NT2/D1 (cell line): ENCODE measurements around the gene ZFYVE19.

ENCODE experiments used
- DNase-seq: peaks from one replicate; pipeline ENCODE4 v3.0.0-alpha.2; 2011; ENCODE audit warnings: low read depth, low spot score
- H3K27me3 ChIP-seq: 2 replicates; pipeline ENCODE4 v1.6.0; 2011; ENCODE audit warnings: mild to moderate bottlenecking; ENCODE audit not compliant: insufficient read length, insufficient read depth
- H3K36me3 ChIP-seq: 2 replicates; pipeline ENCODE4 v1.6.1; 2011; ENCODE audit warnings: mild to moderate bottlenecking, low read length, mixed read lengths; ENCODE audit not compliant: insufficient read depth, insufficient read length
- H3K4me1 ChIP-seq: 2 replicates; pipeline ENCODE4 v1.5.1; 2011; ENCODE audit not compliant: insufficient read depth, insufficient read length
- H3K4me3 ChIP-seq: 2 replicates; pipeline ENCODE4 v1.5.1; 2011; ENCODE audit warnings: low read depth; ENCODE audit not compliant: insufficient read length
- H3K9ac ChIP-seq: 2 replicates; pipeline ENCODE4 v1.6.0; 2011; ENCODE audit warnings: low read depth; ENCODE audit not compliant: insufficient read length
- H3K9me3 ChIP-seq: 2 replicates; pipeline ENCODE4 v1.5.1; 2011; ENCODE audit warnings: mild to moderate bottlenecking, low read length; ENCODE audit not compliant: insufficient read depth
- SUZ12 ChIP-seq: IDR thresholded peaks from 2 replicates; pipeline ENCODE4 v1.6.1; 2011; ENCODE audit not compliant: insufficient read length, insufficient read depth; ENCODE audit errors: extremely low read depth
- YY1 ChIP-seq: IDR thresholded peaks from 2 replicates; pipeline ENCODE4 v1.6.1; 2011; ENCODE audit not compliant: insufficient read length, insufficient read depth
- ZNF274 ChIP-seq: IDR thresholded peaks from 2 replicates; pipeline ENCODE4 v1.6.1; 2011; ENCODE audit warnings: mild to moderate bottlenecking, low read depth, low read length

The ZFYVE19 gene

DNA sequence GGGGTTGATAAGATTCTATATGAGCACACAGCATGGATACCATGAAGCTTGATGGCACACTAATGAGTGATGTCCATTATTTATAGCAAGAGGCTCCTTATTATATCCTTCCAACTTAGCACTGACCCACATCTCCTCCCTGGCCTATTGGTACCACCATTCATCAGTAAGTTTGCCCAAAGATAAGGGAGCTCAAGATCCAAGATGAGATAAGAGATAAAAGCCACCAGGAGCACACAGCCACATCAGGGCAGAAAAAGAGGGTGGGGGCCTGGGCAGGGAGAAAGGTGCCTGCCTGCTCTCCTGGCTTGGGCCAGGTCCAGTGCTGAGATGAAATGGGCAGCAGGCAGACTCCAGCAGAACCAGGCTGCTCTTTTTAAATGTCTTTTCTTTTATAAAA lies 26.0 kb downstream of the ZFYVE19 start:
- H3K9me3 ChIP-seq: no peaks in the 10 kb centered on the region

DNA sequence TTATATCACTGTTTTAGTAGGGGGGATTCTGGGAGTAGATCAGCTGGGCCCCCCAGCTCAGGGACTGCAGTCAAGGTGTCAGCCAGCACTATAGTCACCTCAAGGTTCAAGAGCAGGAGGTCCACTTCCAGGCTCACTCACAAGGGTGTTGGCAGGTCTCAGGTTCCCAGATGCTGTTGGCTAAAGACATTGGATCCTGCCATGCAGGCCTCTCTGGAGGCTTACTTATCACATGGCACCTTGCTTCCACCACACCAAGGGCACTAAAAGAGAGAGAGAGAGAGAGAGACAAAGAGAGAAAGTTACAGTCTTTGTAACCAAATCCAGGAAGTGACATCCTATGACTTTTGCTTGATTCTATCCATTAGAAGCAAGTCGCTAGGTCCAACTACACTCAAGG lies 29.1 kb downstream of the ZFYVE19 start:
- Histone ChIP-seq H3K9me3 (no peaks in the 10 kb centered on the region), H3K4me3 (no peak overlapping the region), H3K9ac (no peak overlapping the region), H3K36me3 (no peaks in the 10 kb centered on the region), H3K4me1 (no peaks in the 10 kb centered on the region), H3K27me3 (no peaks in the 10 kb centered on the region)
- DNase-seq: no peak
- TF ChIP-seq ZNF274 (no peak), SUZ12 (no peak), YY1 (no peak)

More for the DNA sequence above, 26.0 kb downstream of the ZFYVE19 start:
- Histone ChIP-seq H3K36me3 (no peaks in the 10 kb centered on the region), H3K4me3 (no peak overlapping the region), H3K9ac (no peak overlapping the region), H3K27me3 (no peaks in the 10 kb centered on the region), H3K4me1 (no peaks in the 10 kb centered on the region)
- no peak for DNase-seq
- TF ChIP-seq ZNF274 (no peak), YY1 (no peak), SUZ12 (no peak)

DNA sequence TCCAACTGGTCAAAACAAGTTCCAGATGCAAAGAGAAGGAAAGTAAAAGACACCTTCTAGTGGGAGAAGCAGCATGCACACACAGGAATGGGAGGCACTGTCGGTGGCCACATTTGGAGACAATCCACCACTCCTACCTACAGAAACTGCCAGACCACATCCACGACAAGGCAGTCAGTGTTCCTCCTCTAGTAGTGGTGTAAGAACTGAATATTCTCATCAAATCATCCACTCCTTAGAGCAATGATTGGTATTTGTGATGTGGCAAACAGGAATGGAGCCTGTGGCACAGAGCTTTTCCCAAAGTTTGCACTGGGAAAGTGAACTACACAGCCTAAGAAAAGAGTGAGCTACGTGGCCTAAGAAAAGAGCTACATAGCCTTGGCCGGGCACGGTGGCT lies 31.9 kb downstream of the ZFYVE19 start:
- DNase-seq: no peak
- H3K9ac ChIP-seq: no peak overlapping the region
- no peaks in the 10 kb centered on the region for H3K36me3 ChIP-seq
- peaks cover 4% of the 10 kb centered on the region for H3K4me1 ChIP-seq
- no peak overlapping the region for H3K4me3 ChIP-seq
- TF ChIP-seq SUZ12 (no peak), YY1 (no peak), ZNF274 (no peak)
- peaks cover 22% of the 10 kb centered on the region for H3K27me3 ChIP-seq
- no peaks in the 10 kb centered on the region for H3K9me3 ChIP-seq

DNA sequence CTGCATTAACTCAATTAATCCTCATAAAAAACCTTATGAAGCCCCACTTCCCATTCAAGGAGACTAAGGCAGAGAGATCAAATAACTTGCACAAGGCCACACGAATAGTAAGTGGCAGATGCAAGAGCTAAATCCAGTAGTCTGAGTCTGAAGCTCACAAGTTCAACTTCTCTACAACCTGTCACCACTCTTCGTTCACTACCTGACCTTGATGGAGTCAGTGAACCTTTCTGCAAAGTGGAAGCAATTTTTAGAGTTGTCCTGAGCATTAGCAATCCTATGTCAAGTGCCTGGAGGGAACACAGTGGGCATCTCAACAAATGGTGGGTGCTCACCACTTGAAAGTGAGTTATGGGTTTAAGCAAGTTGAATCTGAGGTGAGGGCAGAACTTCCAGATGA lies 34.9 kb downstream of the ZFYVE19 start:
- Histone ChIP-seq H3K4me3 (no peak overlapping the region), H3K9me3 (no peaks in the 10 kb centered on the region), H3K27me3 (peaks cover 32% of the 10 kb centered on the region), H3K9ac (no peak overlapping the region), H3K36me3 (no peaks in the 10 kb centered on the region), H3K4me1 (peaks cover 8% of the 10 kb centered on the region)
- no peak for TF ChIP-seq ZNF274
- no peak for TF ChIP-seq YY1
- no peak for TF ChIP-seq SUZ12
- no peak for DNase-seq

DNA sequence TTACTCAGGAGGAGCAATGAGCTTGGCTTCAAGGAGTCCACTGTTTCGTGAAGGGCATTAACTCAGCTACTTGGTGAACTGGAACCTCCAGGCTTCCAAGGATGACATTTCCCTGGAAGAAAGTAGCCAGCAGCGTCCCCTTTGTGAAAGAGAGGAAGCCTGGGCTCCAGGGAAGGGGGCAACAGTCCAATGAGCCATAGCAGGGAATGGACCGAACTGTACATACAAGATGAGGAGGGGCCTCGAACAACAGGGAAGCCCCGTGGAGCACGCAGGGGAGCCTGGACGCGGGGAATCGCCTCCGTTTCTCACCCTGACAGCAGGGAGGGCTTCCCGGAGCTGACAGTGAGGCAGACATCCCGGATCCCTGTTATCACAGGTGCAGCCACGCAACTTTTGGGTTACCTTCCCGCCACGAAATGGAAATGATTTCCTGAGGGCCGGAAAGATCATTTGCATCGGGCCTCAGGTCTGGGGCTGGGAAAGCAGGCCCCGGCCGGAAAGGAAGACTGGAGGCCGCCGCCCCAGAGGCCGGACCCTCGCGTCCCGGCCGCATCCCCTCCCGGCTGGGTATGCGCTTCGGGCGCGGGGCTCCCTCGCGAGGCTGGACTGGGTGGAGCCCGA lies 36.5 kb downstream of the ZFYVE19 start:
- peak overlapping the region; percentile 80 for H3K9ac ChIP-seq
- H3K36me3 ChIP-seq: no peaks in the 10 kb centered on the region

DNA sequence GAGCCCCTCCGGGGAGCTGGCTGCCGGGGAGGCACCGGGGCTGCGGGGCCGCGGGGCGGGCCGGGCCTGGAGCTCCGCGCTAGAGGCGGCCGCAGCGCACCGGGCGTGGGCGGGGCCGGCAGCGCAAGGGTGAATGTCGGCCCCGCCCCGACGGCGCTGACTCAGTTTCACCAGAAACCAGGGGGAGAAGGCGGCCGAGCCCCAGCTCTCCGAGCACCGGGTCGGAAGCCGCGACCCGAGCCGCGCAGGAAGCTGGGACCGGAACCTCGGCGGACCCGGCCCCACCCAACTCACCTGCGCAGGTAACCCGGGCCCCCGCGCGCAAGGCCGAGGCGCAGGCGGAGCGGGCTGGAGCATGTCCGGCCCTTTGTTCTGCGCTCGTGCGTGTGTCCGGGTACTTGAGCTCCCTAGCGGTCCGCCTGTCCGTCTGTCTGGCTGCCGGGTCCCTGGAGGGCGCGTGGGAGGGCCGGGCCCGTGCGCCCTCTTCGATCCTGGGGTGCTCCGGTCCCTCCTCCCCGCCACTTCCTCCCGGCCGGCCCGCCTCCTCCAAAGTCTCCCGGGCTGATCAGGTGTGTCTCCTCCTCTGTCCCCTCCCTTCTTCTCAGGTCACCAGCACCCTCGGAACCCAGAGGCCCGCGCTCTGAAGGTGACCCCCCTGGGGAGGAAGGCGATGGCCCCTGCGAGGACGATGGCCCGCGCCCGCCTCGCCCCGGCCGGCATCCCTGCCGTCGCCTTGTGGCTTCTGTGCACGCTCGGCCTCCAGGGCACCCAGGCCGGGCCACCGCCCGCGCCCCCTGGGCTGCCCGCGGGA lies 37.2 kb downstream of the ZFYVE19 start, which contains the start of gene SPINT1:
TSS of gene SPINT1 (plus strand) at position 164 of the 811 bp plus-strand sequence. CDS start at position 671, 507 bp downstream.
- no peak for DNase-seq
- no peaks in the 10 kb centered on the region for H3K36me3 ChIP-seq
- H3K4me1 ChIP-seq: peaks cover 18% of the 10 kb centered on the region
- H3K4me3 ChIP-seq: peak within 1 kb of the TSS; percentile 67
- TF ChIP-seq YY1 (no peak), ZNF274 (no peak), SUZ12 (no peak)
- H3K9me3 ChIP-seq: no peaks in the 10 kb centered on the region
- peak within 1 kb of the TSS; percentile 80 for H3K9ac ChIP-seq
- H3K27me3 ChIP-seq: peaks cover 32% of the 10 kb centered on the region

More for the DNA sequence above, 36.5 kb downstream of the ZFYVE19 start:
- peaks cover 18% of the 10 kb centered on the region for H3K4me1 ChIP-seq
- H3K4me3 ChIP-seq: peak overlapping the region; percentile 67
- TF ChIP-seq YY1 (no peak), ZNF274 (no peak)
- peaks cover 32% of the 10 kb centered on the region for H3K27me3 ChIP-seq
- no peak for DNase-seq
- H3K9me3 ChIP-seq: no peaks in the 10 kb centered on the region

DNA sequence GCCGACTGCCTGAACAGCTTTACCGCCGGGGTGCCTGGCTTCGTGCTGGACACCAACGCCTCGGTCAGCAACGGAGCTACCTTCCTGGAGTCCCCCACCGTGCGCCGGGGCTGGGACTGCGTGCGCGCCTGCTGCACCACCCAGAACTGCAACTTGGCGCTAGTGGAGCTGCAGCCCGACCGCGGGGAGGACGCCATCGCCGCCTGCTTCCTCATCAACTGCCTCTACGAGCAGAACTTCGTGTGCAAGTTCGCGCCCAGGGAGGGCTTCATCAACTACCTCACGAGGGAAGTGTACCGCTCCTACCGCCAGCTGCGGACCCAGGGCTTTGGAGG lies 37.8 kb downstream of the ZFYVE19 start:
- DNase-seq: no peak
- Histone ChIP-seq H3K9me3 (no peaks in the 10 kb centered on the region), H3K4me1 (peaks cover 18% of the 10 kb centered on the region), H3K27me3 (peaks cover 32% of the 10 kb centered on the region), H3K36me3 (no peaks in the 10 kb centered on the region), H3K9ac (peak overlapping the region; percentile 80), H3K4me3 (peak overlapping the region; percentile 67)
- TF ChIP-seq ZNF274 (no peak), SUZ12 (no peak), YY1 (no peak)
